Kidney tubule cell (primary cell): ENCODE data around the gene GRK5.

Source experiments
- DNase-seq: peaks from one replicate; pipeline ENCODE4 v3.0.0-alpha.2; 2018; ENCODE audit warnings: low spot score

The GRK5 gene

GRCh38 chr10:119406601-119407253 lies 199.4 kb downstream of the GRK5 start:
- no peak for DNase-seq

GRCh38 chr10:119407254-119407777 lies 199.9 kb downstream of the GRK5 start:
- DNase-seq, result no peak

- no peak for DNase-seq
These were observed 200.7 kb downstream of the GRK5 start for GRCh38 chr10:119408072-119408471.

- no peak for DNase-seq
These were observed 201.6 kb downstream of the GRK5 start for GRCh38 chr10:119408969-119409371.

GRCh38 chr10:119409385-119409784 lies 202.0 kb downstream of the GRK5 start:
- DNase-seq, result no peak

- DNase-seq, result no peak
These were observed 202.5 kb downstream of the GRK5 start for GRCh38 chr10:119409906-119410305.

- no peak for DNase-seq
These were observed 203.2 kb downstream of the GRK5 start for GRCh38 chr10:119410361-119411116.

- DNase-seq, result peak; percentile 29
These were observed 205.1 kb downstream of the GRK5 start for GRCh38 chr10:119412244-119413092.

GRCh38 chr10:119413093-119413453 lies 205.7 kb downstream of the GRK5 start:
- DNase-seq, result no peak

- no peak for DNase-seq
These were observed 206.2 kb downstream of the GRK5 start for GRCh38 chr10:119413471-119414080.

- DNase-seq, result no peak
These were observed 206.8 kb downstream of the GRK5 start for GRCh38 chr10:119414081-119414611.

- no peak for DNase-seq
These were observed 207.8 kb downstream of the GRK5 start for GRCh38 chr10:119415121-119415520.

- no peak for DNase-seq
These were observed 208.4 kb downstream of the GRK5 start for GRCh38 chr10:119415536-119416503.

- DNase-seq, result peak; percentile 59
These were observed 209.5 kb downstream of the GRK5 start for GRCh38 chr10:119416855-119417254.

GRCh38 chr10:119417852-119418251 lies 210.5 kb downstream of the GRK5 start:
- DNase-seq, result no peak

GRCh38 chr10:119418362-119418761 lies 211.0 kb downstream of the GRK5 start:
- DNase-seq, result no peak

- DNase-seq, result no peak
These were observed 212.6 kb downstream of the GRK5 start for GRCh38 chr10:119419931-119420330.

GRCh38 chr10:119420950-119421875 lies 213.8 kb downstream of the GRK5 start:
- no peak for DNase-seq

- no peak for DNase-seq
These were observed 214.7 kb downstream of the GRK5 start for GRCh38 chr10:119421891-119422681.
